NCI-H2171 treated with DMSO at 0.1 percent for 48 hours (cell line): ENCODE data around the gene MNS1.
A peak's percentile ranks its signal among the peaks of the same experiment; 100 is the strongest.
"Not testable (repeated sequence)": the region's sequence is repeated elsewhere in the genome, so short reads cannot be mapped to it uniquely, and the experiment has no call there.

ENCODE experiments used
- DNase-seq: peaks from one replicate; lab custom pipeline; 2025; lab: John Stamatoyannopoulos, UW

The MNS1 gene

DNA sequence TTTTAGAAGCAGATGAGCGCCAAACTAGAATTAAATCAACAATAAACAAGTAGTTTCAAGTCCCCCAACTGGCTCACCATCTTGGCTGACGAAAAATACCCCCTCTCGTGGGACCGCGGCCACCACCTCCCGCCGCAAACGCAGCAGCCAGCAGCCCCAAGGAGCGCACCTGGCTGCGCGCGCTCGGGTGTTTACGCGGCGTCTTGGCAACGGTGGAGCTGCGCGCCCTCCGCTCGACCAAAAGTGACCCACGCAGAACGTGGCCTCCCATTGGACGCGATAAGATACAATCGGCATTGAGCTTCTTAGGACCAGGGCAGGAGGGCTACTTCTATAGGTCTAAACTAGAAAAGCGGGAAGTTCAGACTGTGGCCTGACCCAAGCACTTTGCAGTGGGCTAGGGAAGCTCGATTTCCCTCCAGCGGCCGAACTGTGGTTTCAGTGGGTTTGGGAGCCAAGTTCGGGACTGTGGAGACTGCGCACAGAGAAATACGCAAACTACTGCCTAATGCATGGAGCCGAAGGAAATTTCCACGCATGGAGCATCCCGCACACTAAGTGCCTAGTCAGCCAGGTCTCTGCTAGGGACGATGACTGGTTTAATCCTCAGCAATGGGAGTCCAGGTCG is at the start of gene MNS1:
Gene MNS1, minus strand, starts transcription at position 245 of the 628 bp plus-strand sequence. Its CDS starts 165 bp downstream, at position 80.
- DNase-seq: peak; percentile 96

- DNase-seq: peak; percentile 87
Measured at GRCh38 chr15:56496635-56497034, 31.7 kb upstream of the MNS1 start.

GRCh38 chr15:56495533-56495932 is 30.6 kb upstream of the MNS1 start:
- DNase-seq: peak; percentile 15

DNA sequence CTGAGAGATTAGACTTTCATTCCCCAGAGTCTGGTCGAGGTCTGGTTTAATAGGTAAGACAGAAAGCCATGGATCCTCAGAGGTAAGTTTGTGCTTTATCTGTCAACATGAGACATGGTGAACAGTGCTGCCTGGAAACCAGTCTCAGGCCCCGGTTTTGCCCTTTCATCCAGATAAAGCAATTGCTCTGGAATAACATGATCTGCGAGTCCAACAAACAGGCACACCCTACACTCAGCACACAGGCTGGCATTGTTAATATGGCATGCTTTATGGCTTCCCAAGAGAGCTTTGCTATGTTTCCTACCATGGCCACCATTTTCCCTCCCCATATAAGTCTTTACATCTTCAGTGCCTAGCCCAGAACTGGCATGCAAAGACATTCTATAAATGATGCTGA is 30.1 kb upstream of the MNS1 start:
- DNase-seq: no peak

GRCh38 chr15:56492791-56493555 is 28.0 kb upstream of the MNS1 start:
- DNase-seq: no peak

DNA sequence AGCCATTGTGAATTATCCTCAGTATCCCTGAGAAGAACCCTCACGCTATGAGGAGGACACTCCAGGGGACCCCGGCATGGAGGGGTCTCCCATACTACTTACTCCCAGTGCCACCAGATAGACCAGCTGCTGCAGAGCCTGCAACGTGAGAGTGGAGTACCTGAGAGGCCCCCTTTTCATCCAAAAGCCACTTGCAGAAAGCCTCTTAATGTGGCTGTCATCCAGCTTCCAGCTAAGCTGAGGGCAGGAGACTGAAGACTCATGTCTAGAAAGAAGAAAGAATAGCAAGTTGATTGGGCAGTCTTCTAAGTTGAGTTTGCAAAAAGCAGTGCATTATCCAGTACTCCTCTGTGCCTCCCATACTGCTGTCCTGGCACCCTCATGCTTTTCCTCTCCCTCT is 27.3 kb upstream of the MNS1 start:
- no peak for DNase-seq

- DNase-seq: peak; percentile 73
Measured at GRCh38 chr15:56491110-56491722, 26.3 kb upstream of the MNS1 start.

DNA sequence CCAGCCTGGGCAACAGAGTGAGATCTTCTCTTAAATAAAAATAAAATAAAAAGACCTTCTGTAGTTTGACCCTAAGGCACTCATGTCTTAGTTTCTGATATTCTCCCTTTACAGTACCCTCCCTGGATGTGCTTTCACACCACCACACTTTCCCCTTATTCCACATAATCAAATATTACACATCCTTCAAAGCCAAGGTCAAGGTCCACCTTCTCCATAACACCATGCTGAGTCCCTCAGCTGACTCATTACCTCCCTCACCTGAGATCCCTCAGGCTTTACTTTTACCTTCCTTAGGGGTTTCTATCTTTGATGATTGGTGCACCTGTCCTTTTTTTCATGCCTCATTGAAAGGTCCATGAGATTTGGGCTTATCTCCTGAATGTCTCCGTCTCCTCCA is 25.5 kb upstream of the MNS1 start:
- no peak for DNase-seq

DNA sequence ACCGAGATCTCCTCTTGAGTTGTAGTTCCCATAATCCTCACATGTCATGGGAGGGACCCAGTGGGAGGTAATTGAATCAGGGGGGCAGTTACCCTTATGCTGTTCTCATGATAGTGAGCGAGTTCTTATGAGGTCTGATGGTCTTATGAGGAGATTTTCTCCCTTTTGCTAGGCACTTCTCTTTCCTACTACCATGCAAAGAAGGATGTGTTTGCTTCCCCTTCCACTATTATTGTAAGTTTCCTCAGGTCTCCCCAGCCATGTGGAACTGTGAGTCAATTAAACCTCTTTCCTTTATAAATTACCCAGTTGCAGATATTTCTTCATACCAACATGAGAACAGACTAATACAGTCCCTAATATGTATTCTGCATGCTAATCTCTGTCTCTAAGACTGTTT is 21.3 kb upstream of the MNS1 start:
- DNase-seq: not testable (repeated sequence)

DNA sequence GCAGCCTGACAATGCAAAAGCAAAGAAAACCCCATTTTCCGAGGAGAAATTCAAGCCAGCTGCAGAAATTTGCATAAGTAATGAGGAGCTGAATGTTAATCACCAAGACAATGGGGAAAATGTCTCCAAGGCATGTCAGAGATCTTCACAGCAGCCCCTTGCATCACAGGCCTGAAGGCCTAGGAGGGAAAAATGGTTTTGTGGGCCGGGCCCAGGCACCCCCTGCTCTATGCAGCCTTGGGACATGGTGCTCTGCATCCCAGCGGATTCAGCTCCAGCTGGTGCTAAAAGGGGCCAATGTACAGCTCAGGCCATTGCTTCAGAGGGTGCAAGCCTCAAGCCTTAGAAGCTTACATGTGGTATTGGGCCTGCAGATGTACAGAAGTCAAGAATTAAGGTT is 20.5 kb upstream of the MNS1 start:
- not testable (repeated sequence) for DNase-seq

DNA sequence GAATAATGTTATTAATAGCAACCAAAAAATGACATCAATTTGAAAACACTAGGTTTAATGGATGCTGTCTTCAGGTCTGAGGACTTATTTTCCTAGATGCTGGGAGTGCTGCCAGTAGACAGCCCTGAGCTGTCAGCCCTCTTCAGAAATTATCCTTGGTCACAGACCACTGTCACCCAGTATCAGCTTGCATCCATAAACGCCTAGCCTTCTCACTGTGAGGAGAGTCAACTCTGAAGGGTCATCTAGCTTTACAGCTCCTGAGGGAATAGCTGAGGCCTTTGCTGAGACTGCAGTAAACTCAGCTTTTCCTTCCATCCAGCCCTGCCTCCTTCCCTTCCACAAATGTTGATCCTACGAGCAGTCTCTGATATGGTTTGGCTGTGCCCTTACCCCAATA is 19.4 kb upstream of the MNS1 start:
- DNase-seq: no peak

GRCh38 chr15:56475351-56475750 is 10.4 kb upstream of the MNS1 start:
- no peak for DNase-seq

- DNase-seq: no peak
Measured at GRCh38 chr15:56473017-56473416, 8.1 kb upstream of the MNS1 start.

GRCh38 chr15:56472278-56472677 is 7.3 kb upstream of the MNS1 start:
- peak; percentile 38 for DNase-seq

GRCh38 chr15:56471440-56472069 is 6.6 kb upstream of the MNS1 start:
- DNase-seq: no peak

GRCh38 chr15:56469483-56469882 is 4.5 kb upstream of the MNS1 start:
- DNase-seq: no peak

DNA sequence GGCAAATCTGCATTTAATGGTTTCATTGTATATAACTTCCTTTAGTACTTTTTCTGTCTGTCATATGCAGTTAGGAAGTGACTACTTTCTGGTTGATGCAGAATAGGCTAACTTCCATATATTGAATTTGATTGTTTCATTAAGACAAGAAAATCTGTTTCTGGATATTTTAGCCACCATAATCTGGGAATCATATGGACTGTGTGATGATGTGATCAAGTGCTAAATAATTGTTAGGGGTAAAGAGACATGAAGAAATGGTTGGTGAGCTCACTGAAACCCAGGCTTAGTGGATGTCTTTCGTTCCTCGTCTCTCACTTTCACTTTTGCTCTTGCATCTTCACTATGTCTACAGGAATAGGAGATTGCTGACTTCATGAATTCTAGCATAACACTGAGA is 3.5 kb upstream of the MNS1 start:
- no peak for DNase-seq

DNA sequence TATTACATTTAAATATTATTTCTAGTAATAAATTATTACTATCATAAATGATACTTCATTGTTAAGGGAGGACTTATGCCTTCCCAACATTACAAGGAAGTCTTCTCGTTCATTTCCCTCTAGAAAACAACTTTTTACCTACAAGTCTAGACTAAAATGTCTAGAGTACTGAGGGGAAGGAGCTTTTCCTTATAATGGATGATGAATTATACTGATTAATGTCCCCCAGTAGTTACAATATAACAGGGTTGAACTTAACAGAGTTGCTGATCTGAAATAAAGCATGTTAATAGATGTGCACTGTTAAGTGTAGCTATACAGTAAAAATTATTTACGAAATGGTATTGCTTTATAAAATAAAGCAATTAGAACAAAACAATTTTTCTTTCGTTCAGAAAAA is 2.7 kb upstream of the MNS1 start:
- DNase-seq: no peak

- no peak for DNase-seq
Measured at GRCh38 chr15:56460947-56461346, 4.0 kb downstream of the MNS1 start.

- no peak for DNase-seq
Measured at GRCh38 chr15:56460071-56460470, 4.9 kb downstream of the MNS1 start.

GRCh38 chr15:56459096-56459495 is 5.8 kb downstream of the MNS1 start:
- no peak for DNase-seq

GRCh38 chr15:56456229-56456628 is 8.7 kb downstream of the MNS1 start:
- DNase-seq: no peak

- DNase-seq: peak; percentile 24
Measured at GRCh38 chr15:56454836-56455235, 10.1 kb downstream of the MNS1 start.
